K562 (cell line): ENCODE measurements around the gene RAP2C. TPM values are rescaled to one million over a fixed set of nuclear protein-coding genes. Genes with fewer than 3 reads are reported as not detected.
A peak's percentile ranks its signal among the peaks of the same experiment; 100 is the strongest.

Experiments
- ATAC-seq: fragments of 200-7000 bp; cut with Tn5 transposase; 3 replicates; pipeline ENCODE4 v1.9.1; 2020; ENCODE audit warnings: moderate library complexity
- BruUV-seq: library from RNA; stranded (reverse); fragments of 400-500 nt; replicated peaks from 2 replicates; lab custom pipeline; 2021; lab: Mats Ljungman, UMichigan
- CTCF ChIA-PET: fragments of 300-600 bp; formaldehyde crosslinking; extraction: SDS; loops from one replicate; lab custom pipeline; 2021; ENCODE audit warnings: low intra/inter-chr PET ratio; lab: Yijun Ruan, JAX
- POLR2A ChIA-PET: fragments of 300-600, 350-650 bp; sonication (Branson Sonifier 250); formaldehyde crosslinking; extraction: SDS; loops from one replicate; lab custom pipeline; 2021; ENCODE audit warnings: antibody characterized with exemption, inconsistent platforms; lab: Yijun Ruan, JAX
- DNase-seq, 4 experiments: peaks; one replicate each; pipeline versions ENCODE4 v3.0.0 to v3.0.0-alpha.2; 2011 to 2018; ENCODE audit warnings: low spot score in 3 of 4, mixed read lengths in 3 of 4; ENCODE audit errors: extremely low read depth in 1 of 4
- FAIRE-seq: peaks from 2 replicates; lab custom pipeline; 2011; peaks lifted over from hg19 to GRCh38; lab: Jason Lieb, UNC
- H2AFZ ChIP-seq: 2 replicates; pipeline ENCODE4 v1.6.0; 2011; ENCODE audit warnings: low read depth, low read length, control low read depth, inconsistent platforms
- H3K27ac ChIP-seq: fragments of 200-600 bp; 3 replicates; pipeline ENCODE4 v1.8.0; 2011; ENCODE audit warnings: low read depth, mild to moderate bottlenecking, control low read depth, inconsistent platforms, low read length, moderate library complexity, mixed read lengths; ENCODE audit errors: extremely low read depth
- H3K27me3 ChIP-seq, 2 experiments: fragments of 300-600 bp in 1 of 2; 2 replicates in 1 of 2; 3 replicates in 1 of 2; pipeline versions ENCODE4 v1.6.0 to v1.8.0; 2011; ENCODE audit warnings: inconsistent platforms in 2 of 2, low read length in 2 of 2, mild to moderate bottlenecking in 1 of 2, mixed read lengths in 1 of 2, moderate library complexity in 1 of 2; ENCODE audit not compliant: control insufficient read depth in 2 of 2, insufficient read depth in 2 of 2
- H3K36me3 ChIP-seq: fragments of 300-600 bp; 3 replicates; pipeline ENCODE4 v1.8.0; 2011; ENCODE audit warnings: mild to moderate bottlenecking, low read length, inconsistent platforms; ENCODE audit not compliant: control insufficient read depth, insufficient read depth
- H3K4me1 ChIP-seq, 2 experiments: fragments of 200-600 bp in 1 of 2; replicated peaks in 1 of 2; 2 replicates in 1 of 2; 3 replicates in 1 of 2; pipeline versions ENCODE4 v1.5.1 to v1.8.0; 2011; ENCODE audit warnings: inconsistent platforms in 2 of 2, low read length in 2 of 2, mild to moderate bottlenecking in 1 of 2, mixed read lengths in 1 of 2, moderate library complexity in 1 of 2; ENCODE audit not compliant: control insufficient read depth in 2 of 2, insufficient read depth in 2 of 2
- H3K4me2 ChIP-seq: 2 replicates; pipeline ENCODE4 v1.6.1; 2011; ENCODE audit warnings: low read length, control low read depth, inconsistent platforms, mixed read lengths; ENCODE audit not compliant: insufficient read depth
- H3K4me3 ChIP-seq: fragments of 200-600 bp; sonication (generic), shearing (Covaris generic); 2 replicates; pipeline ENCODE4 v1.5.1; 2016; ENCODE audit warnings: control low read depth, inconsistent platforms
- H3K79me2 ChIP-seq: fragments of 200-600 bp; 3 replicates; pipeline ENCODE4 v1.8.0; 2011; ENCODE audit warnings: low read length, inconsistent platforms; ENCODE audit not compliant: control insufficient read depth, insufficient read depth
- H3K9ac ChIP-seq, 2 experiments: 2 replicates each; pipeline versions ENCODE4 v1.6.0 to v1.6.1; 2011; ENCODE audit warnings: low read depth in 2 of 2, low read length in 2 of 2, control low read depth in 1 of 2, inconsistent platforms in 1 of 2, mild to moderate bottlenecking in 1 of 2, mixed read lengths in 1 of 2; ENCODE audit not compliant: insufficient read depth in 1 of 2
- H3K9me1 ChIP-seq: one replicate; pipeline ENCODE4 v1.6.0; 2011; ENCODE audit warnings: inconsistent platforms, mild to moderate bottlenecking, low read length, moderate library complexity; ENCODE audit not compliant: control insufficient read depth, insufficient read depth
- H3K9me3 ChIP-seq: replicated peaks from 2 replicates; pipeline ENCODE4 v1.5.1; 2011; ENCODE audit warnings: low read depth, low read length, inconsistent platforms; ENCODE audit not compliant: control insufficient read depth, insufficient read depth
- H4K20me1 ChIP-seq: replicated peaks from 2 replicates; pipeline ENCODE4 v1.6.1; 2011; ENCODE audit warnings: low read length, inconsistent platforms, mixed read lengths; ENCODE audit not compliant: control insufficient read depth, insufficient read depth
- C11orf30 ChIP-seq: fragments of 450-650 bp; IDR thresholded peaks from 2 replicates; pipeline ENCODE4 v1.6.1; 2016; ENCODE audit warnings: low read depth, mild to moderate bottlenecking
- HDAC1 ChIP-seq, 2 experiments: fragments of 450-650 bp; IDR thresholded peaks; 2 replicates each; pipeline ENCODE4 v1.6.1; 2016 to 2017; ENCODE audit warnings: inconsistent platforms in 1 of 2, mild to moderate bottlenecking in 1 of 2, moderate library complexity in 1 of 2
- HDAC8 ChIP-seq: fragments of 450-650 bp; IDR thresholded peaks from 2 replicates; pipeline ENCODE4 v1.6.1; 2016; ENCODE audit warnings: mild to moderate bottlenecking, missing genetic modification characterization, moderate library complexity, missing compliant biosample characterization
- JUN ChIP-seq, 2 experiments: sonication (generic) in 1 of 2; formaldehyde crosslinking in 1 of 2; IDR thresholded peaks; 2 replicates each; pipeline versions ENCODE4 v1.6.1 to v1.8.0; 2012 to 2022; ENCODE audit warnings: borderline replicate concordance in 2 of 2, mild to moderate bottlenecking in 2 of 2, improper control_type of control experiment in 1 of 2, low read depth in 1 of 2, low read length in 1 of 2, missing genetic modification reagents in 1 of 2
- MAFF ChIP-seq: IDR thresholded peaks from 2 replicates; pipeline ENCODE4 v1.6.1; 2012; ENCODE audit warnings: low read length, improper control_type of control experiment
- MAFG ChIP-seq: fragments of 450-650 bp; conservative IDR thresholded peaks from 2 replicates; pipeline ENCODE4 v1.6.1; 2016; ENCODE audit warnings: missing genetic modification characterization, missing compliant biosample characterization
- MAFK ChIP-seq: IDR thresholded peaks from 2 replicates; pipeline ENCODE4 v1.6.1; 2011; ENCODE audit warnings: low read length, improper control_type of control experiment
- MAX ChIP-seq: sonication (generic); formaldehyde crosslinking; IDR thresholded peaks from 2 replicates; pipeline ENCODE4 v1.9.0; 2022; ENCODE audit warnings: mild to moderate bottlenecking, missing genetic modification reagents
- PBX2 ChIP-seq, 2 experiments: IDR thresholded peaks in 1 of 2; conservative IDR thresholded peaks in 1 of 2; 2 replicates each; pipeline ENCODE4 v1.6.1; 2016; ENCODE audit warnings: low read depth in 2 of 2, mild to moderate bottlenecking in 1 of 2, missing compliant biosample characterization in 1 of 2, missing genetic modification characterization in 1 of 2, moderate library complexity in 1 of 2
- ZNF316 ChIP-seq: fragments of 450-650 bp; IDR thresholded peaks from 2 replicates; pipeline ENCODE4 v1.6.1; 2016
- WGBS: fragments of 100-300 bp; shearing (Covaris generic); methylation state at CpG from one replicate; pipeline ENCODE4 v1.1.6; 2016; ENCODE audit warnings: low coverage, mixed read lengths; ENCODE audit not compliant: insufficient coverage; ENCODE audit errors: missing lambda C conversion rate; 5-methylcytosine and 5-hydroxymethylcytosine counted together
- in situ Hi-C: fragments of 300-500 bp; cut with MboI; formaldehyde crosslinking; loops from 4 replicates; pipeline ENCODE4 v1.15.0; 2018; ENCODE audit warnings: inconsistent platforms, mixed read lengths
- intact Hi-C: fragments of 100-400 bp; cut with micrococcal nuclease; formaldehyde crosslinking; loops from 2 replicates; pipeline ENCODE4 v1.14.2; 2022
- polyA plus RNA-seq, 8 experiments: library from polyadenylated mRNA; depleted of rRNA in 4 of 8; stranded (reverse) in 5 of 8; unstranded in 3 of 8; fragments of >200 nt; fragmentation: Nextera tagmentation in 2 of 8; fragmentation: Illumina TruSeq in 1 of 8; extraction: Ambion mirVana in 2 of 8; extraction: Trizol in 1 of 8; gene quantifications; 2 replicates each; pipeline versions ENCODE4 v1.2.1 to v1.2.3, GENCODE V29; 2011 to 2014; ENCODE audit warnings: inconsistent platforms in 1 of 8, missing spikeins in 1 of 8
- total RNA-seq, 7 experiments: library from RNA; depleted of rRNA in 6 of 7; stranded (reverse); fragments of >200 nt in 6 of 7; fragmentation: Illumina TruSeq in 2 of 7; extraction: Trizol in 2 of 7; gene quantifications; 2 replicates each; pipeline versions ENCODE4 v1.2.1 to v1.2.3, GENCODE V29; 2011 to 2021; ENCODE audit warnings: low replicate concordance in 1 of 7

Gene RAP2C
- total and polyA plus RNA-seq, 9 of the 15 experiments (the other 6 are each of a cell fraction or from before 2014, with no cell fraction given), result 7.8 to 28.6 (median 18.6) TPM

GRCh38 chrX:132235488-132235887 lies 16.2 kb upstream of the RAP2C start:
- TF ChIP-seq MAFK (0 out of 2 replicates have a peak, but pooled peaks have one; percentile 15), C11orf30 (peak; percentile 26; the same call in 1 of the 2 replicates), MAFF (peak; percentile 39), MAX (no peak), HDAC1 (IDR thresholded peaks at IDR 0.05) (no peak), PBX2 (CRISPR knock-in tag; IDR thresholded peaks at IDR 0.05; ENCODE audit: low read depth) (no peak), PBX2 (tag; conservative IDR thresholded peaks at IDR 0.05; ENCODE audit: low read depth) (no peak), ZNF316 (peak; percentile 74), JUN (IDR thresholded peaks at IDR 0.05; ENCODE audit: borderline replicate concordance, low read depth, low read length) (no peak), JUN (CRISPR knock-in tag; IDR thresholded peaks at IDR 0.05; ENCODE audit: borderline replicate concordance) (no peak), MAFG (tag) (peak; percentile 16; the same call in 1 of the 2 replicates), HDAC8 (tag) (no peak)
- Histone ChIP-seq H3K9ac (no peak overlapping the region), H3K4me1 (0 out of 5 replicates have a peak, but pooled peaks cover 0 to 3% of the 10 kb centered on the region in 2 experiments), H3K36me3 (no peaks in the 10 kb centered on the region), H3K4me3 (no peak overlapping the region), H2AFZ (no peak overlapping the region), H3K4me2 (no peak overlapping the region), H3K9me3 (no peaks in the 10 kb centered on the region), H3K27me3 (no peaks in the 10 kb centered on the region), H3K79me2 (no peaks in the 10 kb centered on the region), H4K20me1 (no peaks in the 10 kb centered on the region), H3K9me1 (no peaks in the 10 kb centered on the region), H3K27ac (no peak overlapping the region)
- POLR2A ChIA-PET, result no interaction called here
- in situ Hi-C loops (no loop called here), intact Hi-C loops (no loop called here)
- WGBS, result 23% methylated on average over 5 of the region's 5 CpGs
- DNase-seq, result no peak
- no peak for FAIRE-seq
- no peak for ATAC-seq
- BruUV-seq, result no TSS peak
- CTCF ChIA-PET, result no interaction called here
